WTC11 (cell line): ENCODE results near the gene DHX40. TPM values are rescaled to one million over a fixed set of nuclear protein-coding genes. Genes with fewer than 3 reads are reported as not detected.
A peak's percentile ranks its signal among the peaks of the same experiment; 100 is the strongest.

Experiments used
- ATAC-seq: fragments of 200-7000 bp; cut with Tn5 transposase; 2 replicates; pipeline ENCODE4 v1.10.0; 2021; ENCODE audit warnings: mild to moderate bottlenecking, moderate library complexity
- CTCF ChIA-PET: fragments of 300-600 bp; sonication (Branson Sonifier 250); formaldehyde crosslinking; loops from one replicate; lab custom pipeline; 2021; ENCODE audit warnings: antibody characterized with exemption; lab: Charles Lee
- POLR2A ChIA-PET: fragments of 350-600 bp; sonication (Branson Sonifier 250); formaldehyde crosslinking; loops from one replicate; lab custom pipeline; 2021; ENCODE audit warnings: antibody characterized with exemption; lab: Charles Lee
- DNase-seq: peaks from one replicate; pipeline ENCODE4 v3.0.0; 2021; ENCODE audit warnings: low spot score
- H3K27ac Mint-ChIP-seq: 2 replicates; pipeline ENCODE4 v1.8.0; 2021; ENCODE audit warnings: mixed read lengths
- H3K27me3 Mint-ChIP-seq: 2 replicates; pipeline ENCODE4 v1.8.0; 2021; ENCODE audit warnings: low read depth, mild to moderate bottlenecking, moderate library complexity, mixed read lengths
- H3K36me3 Mint-ChIP-seq: 2 replicates; pipeline ENCODE4 v1.8.0; 2021; ENCODE audit warnings: mixed read lengths
- H3K4me1 Mint-ChIP-seq: 2 replicates; pipeline ENCODE4 v1.8.0; 2022; ENCODE audit warnings: mixed read lengths
- H3K4me3 Mint-ChIP-seq: 2 replicates; pipeline ENCODE4 v1.8.0; 2021; ENCODE audit warnings: mild to moderate bottlenecking, moderate library complexity, mixed read lengths
- H3K9me3 Mint-ChIP-seq: 2 replicates; pipeline ENCODE4 v1.8.0; 2021; ENCODE audit warnings: mixed read lengths
- ATF1 ChIP-seq: sonication (generic); formaldehyde crosslinking; IDR thresholded peaks from 2 replicates; pipeline ENCODE4 v1.8.1; 2023; ENCODE audit warnings: mild to moderate bottlenecking, moderate library complexity, missing genetic modification reagents
- CDX4 ChIP-seq: fragments of 250-450 bp; sonication (Bioruptor Pico); IDR thresholded peaks from 2 replicates; pipeline ENCODE4 v1.9.0; 2021; ENCODE audit warnings: moderate library complexity, mild to moderate bottlenecking, inconsistent platforms, borderline replicate concordance
- CTCF ChIP-seq: fragments of 200-600 bp; IDR thresholded peaks from 2 replicates; pipeline ENCODE4 v1.8.0; 2022; ENCODE audit warnings: antibody characterized with exemption
- E2F4 ChIP-seq: sonication (generic); formaldehyde crosslinking; IDR thresholded peaks from 2 replicates; pipeline ENCODE4 v1.8.1; 2022; ENCODE audit warnings: low read depth, mild to moderate bottlenecking, moderate library complexity, missing genetic modification reagents, borderline replicate concordance
- ERG ChIP-seq: fragments of 250-450 bp; sonication (Bioruptor Pico); IDR thresholded peaks from 2 replicates; pipeline ENCODE4 v1.8.0; 2021; ENCODE audit warnings: mild to moderate bottlenecking
- FOXJ3 ChIP-seq: sonication (generic); formaldehyde crosslinking; IDR thresholded peaks from 2 replicates; pipeline ENCODE4 v1.9.0; 2021; ENCODE audit warnings: missing genetic modification reagents, mild to moderate bottlenecking, borderline replicate concordance
- FOXP1 ChIP-seq: sonication (generic); formaldehyde crosslinking; IDR thresholded peaks from 2 replicates; pipeline ENCODE4 v1.8.0; 2022; ENCODE audit warnings: missing genetic modification reagents, mild to moderate bottlenecking, moderate library complexity, borderline replicate concordance
- IRF2 ChIP-seq: sonication (generic); formaldehyde crosslinking; IDR thresholded peaks from 2 replicates; pipeline ENCODE4 v1.8.0; 2022; ENCODE audit warnings: low read depth, missing genetic modification reagents, borderline replicate concordance
- KAT7 ChIP-seq: sonication (generic); formaldehyde crosslinking; IDR thresholded peaks from 2 replicates; pipeline ENCODE4 v1.8.1; 2023; ENCODE audit warnings: missing genetic modification reagents, mild to moderate bottlenecking, borderline replicate concordance
- NR1H2 ChIP-seq: sonication (generic); formaldehyde crosslinking; IDR thresholded peaks from 2 replicates; pipeline ENCODE4 v1.9.0; 2021; ENCODE audit warnings: mild to moderate bottlenecking, moderate library complexity, missing genetic modification reagents
- PRDM15 ChIP-seq: sonication (generic); formaldehyde crosslinking; IDR thresholded peaks from 2 replicates; pipeline ENCODE4 v1.8.0; 2022; ENCODE audit warnings: missing genetic modification reagents
- SOX15 ChIP-seq: fragments of 250-450 bp; sonication (Bioruptor Pico); IDR thresholded peaks from 2 replicates; pipeline ENCODE4 v1.9.0; 2021; ENCODE audit warnings: mild to moderate bottlenecking
- TEAD1 ChIP-seq: sonication (generic); formaldehyde crosslinking; IDR thresholded peaks from 2 replicates; pipeline ENCODE4 v1.8.0; 2022; ENCODE audit warnings: mild to moderate bottlenecking, missing genetic modification reagents
- TEAD4 ChIP-seq: sonication (generic); formaldehyde crosslinking; IDR thresholded peaks from 2 replicates; pipeline ENCODE4 v1.8.0; 2022; ENCODE audit warnings: mild to moderate bottlenecking, missing genetic modification reagents
- ZMAT4 ChIP-seq: fragments of 250-450 bp; sonication (Bioruptor Pico); IDR thresholded peaks from 2 replicates; pipeline ENCODE4 v1.9.0; 2021; ENCODE audit warnings: mild to moderate bottlenecking
- ZNF219 ChIP-seq: sonication (generic); formaldehyde crosslinking; IDR thresholded peaks from 2 replicates; pipeline ENCODE4 v1.8.0; 2023; ENCODE audit warnings: missing genetic modification reagents, mild to moderate bottlenecking, borderline replicate concordance
- ZNF512 ChIP-seq: sonication (generic); formaldehyde crosslinking; IDR thresholded peaks from 2 replicates; pipeline ENCODE4 v1.8.1; 2022; ENCODE audit warnings: missing genetic modification reagents, borderline replicate concordance
- ZNF532 ChIP-seq: fragments of 250-450 bp; sonication (Bioruptor Pico); IDR thresholded peaks from 2 replicates; pipeline ENCODE4 v1.9.0; 2021; ENCODE audit warnings: mild to moderate bottlenecking, borderline replicate concordance
- total RNA-seq: library from RNA; stranded (reverse); gene quantifications from 3 replicates; pipeline ENCODE4 v1.2.3, GENCODE V29; 2021

The DHX40 gene
- total RNA-seq, 1 experiment from 2014 or later, result 26.9 TPM

- no peak for TF ChIP-seq ERG (CRISPR knock-in tag)
- no peak for TF ChIP-seq CTCF
- TF ChIP-seq E2F4, result no peak
- no peak for TF ChIP-seq ZNF512
- TF ChIP-seq ZNF532 (CRISPR knock-in tag), result no peak
- TF ChIP-seq ATF1 (CRISPR knock-in tag), result no peak
- no peak for TF ChIP-seq ZMAT4 (CRISPR knock-in tag)
- no peak for TF ChIP-seq KAT7 (CRISPR knock-in tag)
These were observed 19.5 kb upstream of the DHX40 start (continued) for GRCh38 chr17:59545942-59546341.

GRCh38 chr17:59547131-59547915 lies 18.1 kb upstream of the DHX40 start:
- H3K9me3 Mint-ChIP-seq, result no peaks in the 10 kb centered on the region
- no peaks in the 10 kb centered on the region for H3K36me3 Mint-ChIP-seq
- H3K4me3 Mint-ChIP-seq, result no peak overlapping the region
- POLR2A ChIA-PET, result no interaction called here
- ATAC-seq (no peak), DNase-seq (no peak)
- CTCF ChIA-PET, result interaction anchor here (0.8 to 1.0 kb wide), 2 partner anchors 26 to 218 kb away, joined by 3 to 4 read pairs; no protein-coding TSS in a partner anchor
- H3K4me1 Mint-ChIP-seq, result peaks cover 10% of the 10 kb centered on the region
- H3K27me3 Mint-ChIP-seq, result peaks cover 4% of the 10 kb centered on the region; the same call in 1 of the 2 replicates
- peak overlapping the region; percentile 22; the same call in 1 of the 2 replicates for H3K27ac Mint-ChIP-seq
- no peak for TF ChIP-seq FOXP1 (CRISPR knock-in tag)
- no peak for TF ChIP-seq SOX15
- TF ChIP-seq CDX4 (CRISPR knock-in tag), result no peak
- no peak for TF ChIP-seq TEAD1 (CRISPR knock-in tag)
- no peak for TF ChIP-seq PRDM15
- no peak for TF ChIP-seq ZNF219 (CRISPR knock-in tag)
- no peak for TF ChIP-seq NR1H2 (CRISPR knock-in tag)
- no peak for TF ChIP-seq FOXJ3 (CRISPR knock-in tag)
- TF ChIP-seq TEAD4 (CRISPR knock-in tag), result no peak
- no peak for TF ChIP-seq IRF2
